T-cell (primary cell): ENCODE measurements around the gene ZNF385D. TPM values are rescaled to one million over a fixed set of nuclear protein-coding genes. Genes with fewer than 3 reads are reported as not detected.

Experiments used
- ATAC-seq, 4 experiments: fragments of 200-7000 bp in 3 of 4; fragments of 150-1000 bp in 1 of 4; cut with Tn5 transposase; replicated peaks in 1 of 4; 1 replicate in 3 of 4; 2 replicates in 1 of 4; pipeline ENCODE4 v1.10.0; 2021; ENCODE audit warnings: moderate library complexity in 3 of 4, mild to moderate bottlenecking in 2 of 4, moderate number of reproducible peaks in 1 of 4
- CTCF ChIA-PET, 2 donors: fragments of 300-600 bp; sonication (Branson Sonifier 250); formaldehyde crosslinking; loops; one replicate each; lab custom pipeline; 2022; ENCODE audit warnings: antibody characterized with exemption in 2 of 2; lab: Charles Lee
- POLR2A ChIA-PET, 2 donors: fragments of 300-600 bp; sonication (Branson Sonifier 250); formaldehyde crosslinking; loops; one replicate each; lab custom pipeline; 2022; ENCODE audit warnings: antibody characterized with exemption in 2 of 2; lab: Charles Lee
- DNase-seq, 35 experiments: peaks; one replicate each; pipeline versions ENCODE4 v3.0.0 to v3.0.0-alpha.2; 2013 to 2023
- H3K27ac ChIP-seq: one replicate; pipeline ENCODE4 v1.5.1; 2013; ENCODE audit warnings: low read length
- H3K27me3 ChIP-seq, 2 experiments: replicated peaks in 1 of 2; 1 replicate in 1 of 2; 2 replicates in 1 of 2; pipeline versions ENCODE4 v1.6.1 to v1.7.0; 2013; ENCODE audit warnings: low read length in 1 of 2, mixed read lengths in 1 of 2; ENCODE audit not compliant: control insufficient read depth in 2 of 2, insufficient read depth in 2 of 2; ENCODE audit errors: extremely low read depth in 1 of 2
- H3K36me3 ChIP-seq, 2 donors: 1 replicate in 1 of 2; 2 replicates in 1 of 2; pipeline versions ENCODE4 v1.6.1 to v1.7.0; 2013; ENCODE audit warnings: low read length in 1 of 2; ENCODE audit not compliant: control insufficient read depth in 2 of 2, insufficient read depth in 1 of 2; ENCODE audit errors: extremely low read depth in 1 of 2
- H3K4me1 ChIP-seq, 2 experiments: 1 replicate in 1 of 2; 2 replicates in 1 of 2; pipeline versions ENCODE4 v1.6.1 to v1.7.0; 2013; ENCODE audit warnings: low read length in 2 of 2, mixed read lengths in 1 of 2; ENCODE audit not compliant: insufficient read depth in 2 of 2, control insufficient read depth in 1 of 2; ENCODE audit errors: extremely low read depth in 1 of 2
- H3K4me3 ChIP-seq, 2 donors: 1 replicate in 1 of 2; 2 replicates in 1 of 2; pipeline versions ENCODE4 v1.5.1 to v1.7.0; 2013; ENCODE audit warnings: mild to moderate bottlenecking in 2 of 2, low read length in 1 of 2, moderate library complexity in 1 of 2; ENCODE audit not compliant: control insufficient read depth in 1 of 2; ENCODE audit errors: extremely low read depth in 1 of 2
- H3K9me3 ChIP-seq: 2 replicates; pipeline ENCODE4 v1.7.0; 2013
- H3K27ac Mint-ChIP-seq, 2 donors: one replicate each; pipeline ENCODE4 v1.8.0; 2020 to 2021; ENCODE audit warnings: mild to moderate bottlenecking in 2 of 2, mixed read lengths in 2 of 2
- H3K27me3 Mint-ChIP-seq, 2 donors: one replicate each; pipeline ENCODE4 v1.8.0; 2021 to 2022; ENCODE audit warnings: mixed read lengths in 2 of 2
- H3K36me3 Mint-ChIP-seq: one replicate; pipeline ENCODE4 v1.8.0; 2021; ENCODE audit warnings: mixed read lengths
- H3K4me1 Mint-ChIP-seq, 3 donors: one replicate each; pipeline ENCODE4 v1.8.0; 2020 to 2022; ENCODE audit warnings: mixed read lengths in 3 of 3, mild to moderate bottlenecking in 1 of 3
- H3K4me3 Mint-ChIP-seq, 3 donors: one replicate each; pipeline ENCODE4 v1.8.0; 2020 to 2022; ENCODE audit warnings: mild to moderate bottlenecking in 3 of 3, mixed read lengths in 3 of 3, moderate library complexity in 3 of 3
- H3K9me3 Mint-ChIP-seq, 3 donors: one replicate each; pipeline ENCODE4 v1.8.0; 2020 to 2022; ENCODE audit warnings: mixed read lengths in 3 of 3
- WGBS: methylation state at CpG from one replicate; pipeline ENCODE4 v1.1.5; 2013; ENCODE audit warnings: missing lambda C conversion rate; ENCODE audit not compliant: insufficient coverage; 5-methylcytosine and 5-hydroxymethylcytosine counted together
- total RNA-seq, 35 experiments: library from RNA in 6 of 35; stranded (reverse) in 6 of 35; fragments of 120-200 nt in 1 of 35; gene quantifications; one replicate each; pipeline versions ENCODE4 v1.2.1 to v1.2.4 and lab custom pipeline; 2013 to 2026

The ZNF385D gene
- total RNA-seq, 5 donors from 2014 or later (not counting 1 experiment from before 2014, with no cell fraction given): 0.03 to 0.47 (median 0.35) TPM

DNA sequence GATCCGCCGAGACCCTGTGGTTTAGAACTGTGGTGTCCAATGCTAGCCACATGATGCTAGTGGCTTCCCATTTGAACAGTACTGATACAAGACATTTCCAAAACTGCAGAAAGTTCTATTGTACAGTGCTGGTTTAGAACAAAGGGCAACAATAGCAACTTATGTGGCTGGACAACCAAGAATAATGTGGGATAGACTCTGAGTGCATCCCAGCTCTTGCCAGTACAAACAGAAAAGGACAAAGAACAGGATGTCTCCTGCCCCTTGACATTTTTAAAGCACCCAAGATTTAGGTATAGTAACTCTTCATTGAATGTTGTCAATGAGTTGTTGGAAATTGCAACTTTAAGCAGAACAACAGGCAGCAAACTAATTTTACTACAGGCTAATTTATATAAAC lies 107.3 kb downstream of the ZNF385D start:
- 40% methylated on average over 2 of the region's 2 CpGs for WGBS
- Histone ChIP-seq H3K27ac (no peak overlapping the region), H3K9me3 (no peaks in the 10 kb centered on the region), H3K27me3 (no peaks in the 10 kb centered on the region), H3K4me1 (no peaks in the 10 kb centered on the region), H3K36me3 (no peaks in the 10 kb centered on the region), H3K4me3 (no peak overlapping the region)
- ChIA-PET POLR2A (no interaction called here), CTCF (no interaction called here)
- no peak for ATAC-seq
- Mint-ChIP-seq H3K27me3 (no peaks in the 10 kb centered on the region), H3K9me3 (peaks cover 9 to 15% (median 9%) of the 10 kb centered on the region in 3 donors), H3K36me3 (no peaks in the 10 kb centered on the region), H3K4me1 (no peaks in the 10 kb centered on the region), H3K4me3 (no peak overlapping the region), H3K27ac (no peak overlapping the region)
- no peak for DNase-seq

DNA sequence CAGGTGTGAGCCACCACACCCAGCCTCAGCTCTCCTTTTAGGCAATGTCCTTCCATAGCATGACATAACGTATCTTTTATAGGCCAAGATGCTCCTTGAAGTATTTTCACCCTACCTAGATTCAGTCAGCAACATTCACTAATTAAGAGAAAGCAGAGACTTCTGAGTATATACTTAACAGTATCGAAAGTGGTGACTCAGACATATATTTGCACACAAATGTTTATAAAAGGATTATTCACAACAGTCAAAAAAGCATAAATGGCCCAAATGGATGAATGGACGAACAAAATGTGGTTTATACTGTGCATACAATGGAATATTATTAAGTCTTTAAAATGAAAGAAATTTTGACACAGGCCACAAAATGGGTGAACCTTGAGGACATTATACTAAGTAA lies 108.6 kb downstream of the ZNF385D start:
- Mint-ChIP-seq H3K27ac (no peak overlapping the region), H3K36me3 (no peaks in the 10 kb centered on the region), H3K4me1 (no peaks in the 10 kb centered on the region), H3K27me3 (no peaks in the 10 kb centered on the region), H3K4me3 (no peak overlapping the region), H3K9me3 (peaks cover 9 to 16% (median 12%) of the 10 kb centered on the region in 3 donors)
- Histone ChIP-seq H3K4me3 (no peak overlapping the region), H3K9me3 (no peaks in the 10 kb centered on the region), H3K27me3 (no peaks in the 10 kb centered on the region), H3K27ac (no peak overlapping the region), H3K36me3 (no peaks in the 10 kb centered on the region), H3K4me1 (no peaks in the 10 kb centered on the region)
- WGBS: no CpG with 5 or more reads among the region's 3 CpGs
- CTCF ChIA-PET: no interaction called here
- DNase-seq: no peak
- no peak for ATAC-seq
- POLR2A ChIA-PET: no interaction called here

DNA sequence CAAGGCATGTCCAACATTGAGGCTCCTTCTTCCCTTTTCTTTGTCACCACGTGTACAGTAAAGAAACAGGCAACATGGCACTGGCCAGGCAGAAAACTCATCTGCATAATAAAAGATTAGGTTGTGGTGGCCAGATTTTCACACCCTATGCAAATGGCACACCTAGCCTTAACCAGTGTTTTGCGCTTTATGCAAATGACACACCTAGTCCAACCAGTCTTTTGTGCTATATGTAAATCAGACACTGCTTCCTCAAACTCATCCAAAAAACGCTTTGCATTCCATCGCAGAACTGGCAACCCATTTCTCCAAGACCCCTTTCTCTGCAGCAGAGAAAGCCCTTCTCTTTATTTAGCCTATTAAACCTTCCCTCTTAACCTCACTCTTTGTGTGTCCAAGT lies 109.1 kb downstream of the ZNF385D start:
- CTCF ChIA-PET: no interaction called here

DNA sequence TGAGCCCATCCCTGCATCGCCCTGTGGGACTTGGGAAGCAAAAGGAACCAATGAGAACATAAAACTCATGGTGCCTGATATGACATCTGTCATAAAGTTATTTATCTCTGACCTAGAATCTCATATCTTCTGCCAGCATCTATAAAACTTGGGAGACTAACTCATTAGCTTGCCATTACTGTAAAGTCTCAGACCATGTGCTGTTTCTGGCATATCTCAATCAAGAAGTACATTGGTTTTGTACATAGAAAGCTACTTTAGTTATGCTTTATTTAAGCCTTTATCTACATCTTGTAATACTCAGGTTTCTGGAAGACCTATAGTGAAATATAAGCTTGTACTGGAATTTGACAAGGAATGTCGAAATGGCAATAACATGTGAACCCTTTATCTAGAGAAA lies 112.5 kb downstream of the ZNF385D start:
- 13% methylated on average over 1 of the region's 2 CpGs for WGBS
- H3K9me3 Mint-ChIP-seq: peaks cover 11 to 14% (median 11%) of the 10 kb centered on the region in 3 donors
- ATAC-seq (no peak), DNase-seq (no peak)
- Histone ChIP-seq H3K4me3 (no peak overlapping the region), H3K27me3 (no peaks in the 10 kb centered on the region), H3K27ac (no peak overlapping the region), H3K9me3 (no peaks in the 10 kb centered on the region), H3K4me1 (no peaks in the 10 kb centered on the region), H3K36me3 (no peaks in the 10 kb centered on the region)
- ChIA-PET POLR2A (no interaction called here), CTCF (interaction anchor here in 1 of 2 donors (0.6 kb wide), 1 partner anchor 571 kb away, joined by 3 read pairs; no protein-coding TSS in a partner anchor)
- H3K4me1 Mint-ChIP-seq: no peaks in the 10 kb centered on the region
- no peaks in the 10 kb centered on the region for H3K27me3 Mint-ChIP-seq
- H3K36me3 Mint-ChIP-seq: no peaks in the 10 kb centered on the region
- H3K4me3 Mint-ChIP-seq: no peak overlapping the region
- no peak overlapping the region for H3K27ac Mint-ChIP-seq

More for the DNA sequence above, 109.1 kb downstream of the ZNF385D start:
- H3K36me3 Mint-ChIP-seq: no peaks in the 10 kb centered on the region
- H3K27ac Mint-ChIP-seq: no peak overlapping the region
- H3K9me3 ChIP-seq: no peaks in the 10 kb centered on the region
- H3K4me3 ChIP-seq: no peak overlapping the region
- peaks cover 11 to 15% (median 12%) of the 10 kb centered on the region in 3 donors for H3K9me3 Mint-ChIP-seq
- no peaks in the 10 kb centered on the region for H3K4me1 Mint-ChIP-seq
- ATAC-seq (no peak), DNase-seq (no peak)
- 65% methylated on average over 4 of the region's 4 CpGs for WGBS
- no peak overlapping the region for H3K4me3 Mint-ChIP-seq
- no peaks in the 10 kb centered on the region for H3K27me3 Mint-ChIP-seq
- H3K27ac ChIP-seq: no peak overlapping the region
- no peaks in the 10 kb centered on the region for H3K4me1 ChIP-seq
- no peaks in the 10 kb centered on the region for H3K36me3 ChIP-seq
- H3K27me3 ChIP-seq: no peaks in the 10 kb centered on the region
- POLR2A ChIA-PET: no interaction called here

DNA sequence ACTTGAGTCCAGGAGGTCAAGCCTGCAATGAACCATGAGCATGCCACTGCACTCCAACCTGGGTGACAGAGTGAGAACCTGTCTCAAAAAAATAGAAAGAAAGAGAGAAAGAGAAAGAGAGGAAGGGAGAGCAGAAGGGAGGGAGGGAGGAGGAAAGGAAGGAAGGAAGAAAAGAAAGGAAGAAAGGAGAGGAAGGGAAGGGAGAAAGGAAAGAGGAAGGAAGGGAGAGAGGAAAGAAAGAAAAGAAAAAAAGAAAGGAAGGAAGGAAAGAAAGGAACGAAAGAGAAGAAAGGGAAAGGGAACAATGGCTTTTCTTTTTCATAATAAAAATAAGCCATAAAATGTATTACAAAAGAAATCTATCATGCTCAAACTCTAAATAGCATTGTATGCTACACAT lies 116.9 kb downstream of the ZNF385D start:
- no peaks in the 10 kb centered on the region for H3K4me1 Mint-ChIP-seq
- no peak overlapping the region for H3K27ac Mint-ChIP-seq
- POLR2A ChIA-PET: no interaction called here
- WGBS: no CpG with 5 or more reads among the region's 1 CpG
- no peaks in the 10 kb centered on the region for H3K9me3 ChIP-seq
- no peaks in the 10 kb centered on the region for H3K27me3 Mint-ChIP-seq
- CTCF ChIA-PET: no interaction called here
- H3K4me3 ChIP-seq: no peak overlapping the region
- no peaks in the 10 kb centered on the region for H3K36me3 Mint-ChIP-seq
- no peak overlapping the region for H3K4me3 Mint-ChIP-seq
- DNase-seq (no peak), ATAC-seq (no peak)
- peaks cover 7 to 15% (median 10%) of the 10 kb centered on the region in 3 donors for H3K9me3 Mint-ChIP-seq
- H3K27ac ChIP-seq: no peak overlapping the region
- no peaks in the 10 kb centered on the region for H3K27me3 ChIP-seq
- no peaks in the 10 kb centered on the region for H3K36me3 ChIP-seq
- no peaks in the 10 kb centered on the region for H3K4me1 ChIP-seq

DNA sequence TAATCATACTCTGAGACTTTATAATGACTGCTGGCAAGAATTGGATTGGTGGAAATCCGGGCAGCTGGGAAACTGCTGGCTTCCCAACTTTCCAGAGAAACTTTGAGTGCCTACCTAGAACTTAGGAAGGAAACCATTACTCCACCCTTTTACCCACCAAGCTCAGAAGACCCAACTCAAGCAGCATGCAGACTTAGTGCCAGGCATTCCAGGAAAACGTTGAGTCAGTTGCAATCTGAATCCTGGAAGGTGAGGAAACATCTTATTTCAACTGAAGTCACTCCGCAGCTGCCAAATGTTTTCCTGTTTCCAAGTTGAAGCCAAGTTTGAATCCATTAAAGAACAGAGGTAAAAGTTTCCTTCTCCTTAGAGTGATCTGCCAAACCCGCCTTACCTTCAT lies 126.5 kb downstream of the ZNF385D start:
- no peak overlapping the region for H3K27ac Mint-ChIP-seq
- H3K36me3 Mint-ChIP-seq: no peaks in the 10 kb centered on the region
- 75% methylated on average over 1 of the region's 4 CpGs for WGBS
- Histone ChIP-seq H3K9me3 (no peaks in the 10 kb centered on the region), H3K27me3 (no peaks in the 10 kb centered on the region), H3K27ac (no peak overlapping the region), H3K4me3 (no peak overlapping the region), H3K4me1 (no peaks in the 10 kb centered on the region), H3K36me3 (no peaks in the 10 kb centered on the region)
- DNase-seq (no peak), ATAC-seq (no peak)
- H3K4me1 Mint-ChIP-seq: no peaks in the 10 kb centered on the region
- no peaks in the 10 kb centered on the region for H3K27me3 Mint-ChIP-seq
- H3K9me3 Mint-ChIP-seq: peaks cover 0 to 11% (median 7%) of the 10 kb centered on the region in 3 donors
- ChIA-PET CTCF (no interaction called here), POLR2A (no interaction called here)
- no peak overlapping the region for H3K4me3 Mint-ChIP-seq

DNA sequence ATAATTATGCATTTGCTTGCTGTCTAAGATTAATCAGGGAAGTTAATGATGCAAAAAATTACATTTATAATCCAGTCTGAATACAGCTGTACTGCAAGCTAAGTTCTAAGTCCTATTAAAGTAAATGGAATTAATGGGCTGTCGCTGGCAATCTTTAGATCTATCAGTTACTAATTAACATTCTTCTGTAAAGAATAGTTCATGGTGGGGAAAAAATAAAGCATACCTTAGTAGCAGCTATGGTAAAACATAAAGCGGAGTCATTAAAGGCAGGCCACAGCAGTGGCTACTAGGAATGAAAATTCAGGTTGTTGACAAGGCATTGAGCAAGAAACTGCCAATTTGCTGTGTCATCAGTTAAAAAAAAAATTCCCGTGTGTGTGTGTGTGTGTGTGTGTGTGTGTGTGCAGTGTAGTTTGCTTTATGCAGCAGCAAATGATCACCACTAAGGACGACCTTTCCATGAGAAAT lies 129.8 kb downstream of the ZNF385D start:
- ChIA-PET POLR2A (interaction anchor here in 1 of 2 donors (0.6 kb wide), 1 partner anchor 9 kb away, joined by 5 read pairs; no protein-coding TSS in a partner anchor), CTCF (no interaction called here)
- Mint-ChIP-seq H3K27me3 (no peaks in the 10 kb centered on the region), H3K27ac (no peak overlapping the region), H3K4me3 (no peak overlapping the region), H3K36me3 (no peaks in the 10 kb centered on the region), H3K4me1 (no peaks in the 10 kb centered on the region), H3K9me3 (peaks cover 0 to 6% (median 4%) of the 10 kb centered on the region in 3 donors)
- no peaks in the 10 kb centered on the region for H3K4me1 ChIP-seq
- H3K27me3 ChIP-seq: no peaks in the 10 kb centered on the region
- H3K36me3 ChIP-seq: no peaks in the 10 kb centered on the region
- no peaks in the 10 kb centered on the region for H3K9me3 ChIP-seq
- no peak for DNase-seq
- no peak overlapping the region for H3K27ac ChIP-seq
- no peak overlapping the region for H3K4me3 ChIP-seq
- ATAC-seq: no peak
- WGBS: no CpG with 5 or more reads among the region's 4 CpGs
